Prostate gland (tissue), 2 donors: ENCODE measurements around the gene TEX44. TPM values are rescaled to one million over a fixed set of nuclear protein-coding genes. Genes with fewer than 3 reads are reported as not detected.

Source experiments
- DNase-seq: peaks from one replicate; pipeline ENCODE4 v3.0.0-alpha.2; 2019; ENCODE audit warnings: low spot score
- H3K27ac ChIP-seq, 2 donors: fragments of 200-600 bp; sonication (generic); 2 replicates each; pipeline ENCODE4 v1.5.1; 2017 to 2019
- H3K27me3 ChIP-seq: fragments of 200-600 bp; sonication (generic); replicated peaks from 2 replicates; pipeline ENCODE4 v1.5.1; 2019; ENCODE audit not compliant: insufficient read depth
- H3K36me3 ChIP-seq, 2 donors: fragments of 200-600 bp; sonication (generic); 1 replicate in 1 of 2; 2 replicates in 1 of 2; pipeline versions ENCODE4 v1.5.1 to v1.8.1; 2017 to 2019
- H3K4me1 ChIP-seq: fragments of 200-600 bp; sonication (generic); replicated peaks from 2 replicates; pipeline ENCODE4 v1.5.1; 2019
- H3K4me3 ChIP-seq, 2 donors: fragments of 200-600 bp; sonication (generic); 2 replicates each; pipeline ENCODE4 v1.5.1; 2017 to 2019
- H3K9me3 ChIP-seq: fragments of 200-600 bp; sonication (generic); 2 replicates; pipeline ENCODE4 v1.5.1; 2017
- CTCF ChIP-seq, 4 experiments: fragments of 200-600 bp in 2 of 4; fragments of 450-650 bp in 2 of 4; sonication (generic) in 2 of 4; IDR thresholded peaks; 1 replicate in 3 of 4; 2 replicates in 1 of 4; pipeline ENCODE4 v1.5.1; 2016 to 2019; ENCODE audit warnings: antibody characterized with exemption in 4 of 4, mild to moderate bottlenecking in 2 of 4, moderate library complexity in 2 of 4
- POLR2A ChIP-seq: fragments of 450-650 bp; IDR thresholded peaks from one replicate; pipeline ENCODE4 v1.6.1; 2016; ENCODE audit warnings: antibody characterized with exemption, mild to moderate bottlenecking
- POLR2AphosphoS5 ChIP-seq: sonication (generic); formaldehyde crosslinking; IDR thresholded peaks from one replicate; pipeline ENCODE4 v1.6.1; 2017; ENCODE audit warnings: antibody characterized with exemption
- WGBS: methylation state at CpG from one replicate; pipeline ENCODE4 v1.1.5; 2018; 5-methylcytosine and 5-hydroxymethylcytosine counted together
- intact Hi-C: fragments of 100-400 bp; cut with DNase I; formaldehyde crosslinking; loops from one replicate; pipeline ENCODE4 v1.14.2; 2022
- total RNA-seq, 2 donors: library from RNA; depleted of rRNA; stranded (reverse); fragments of >200 nt; gene quantifications; one replicate each; pipeline ENCODE4 v1.1.0, GENCODE V29; 2016

The TEX44 gene
- 10 to 100 TPM in 1 of 2 donors, not detected in 1; 10.6 TPM for total RNA-seq

- no peaks in the 10 kb centered on the region for H3K27me3 ChIP-seq
- no peak for TF ChIP-seq CTCF (IDR thresholded peaks at IDR 0.05)
- TF ChIP-seq POLR2AphosphoS5 = no peak
- WGBS = 85% methylated on average over 6 of the region's 6 CpGs
- H3K4me3 ChIP-seq = no peak within 1 kb of the TSS
- H3K27ac ChIP-seq = no peak within 1 kb of the TSS
- no peaks in the 10 kb centered on the region for H3K9me3 ChIP-seq
- DNase-seq = no peak
- no peaks in the 10 kb centered on the region for H3K4me1 ChIP-seq
- no peaks in the 10 kb centered on the region for H3K36me3 ChIP-seq
- intact Hi-C loops = no loop called here
Observed at GRCh38 chr2:231592636-231593145, at the start of gene TEX44. Gene TEX44 (plus strand): TSS chr2:231592864. CDS start chr2:231592952, 88 bp downstream.

- WGBS = 62% methylated on average over 14 of the region's 14 CpGs
- no peak for DNase-seq
- TF ChIP-seq POLR2A (no peak), CTCF (IDR thresholded peaks at IDR 0.05) (no peak), POLR2AphosphoS5 (no peak)
- Histone ChIP-seq H3K4me1 (no peaks in the 10 kb centered on the region), H3K36me3 (no peaks in the 10 kb centered on the region), H3K4me3 (no peak overlapping the region), H3K27me3 (no peaks in the 10 kb centered on the region), H3K9me3 (no peaks in the 10 kb centered on the region), H3K27ac (no peak overlapping the region)
- intact Hi-C loops = no loop called here
Observed at GRCh38 chr2:231545105-231545902, 47.4 kb upstream of the TEX44 start.

- WGBS = 84% methylated on average over 13 of the region's 13 CpGs
- intact Hi-C loops = no loop called here
- no peak for TF ChIP-seq CTCF (IDR thresholded peaks at IDR 0.05)
- TF ChIP-seq POLR2AphosphoS5 = no peak
- TF ChIP-seq POLR2A = no peak
- Histone ChIP-seq H3K9me3 (no peaks in the 10 kb centered on the region), H3K27ac (no peak overlapping the region), H3K4me1 (no peaks in the 10 kb centered on the region), H3K27me3 (no peaks in the 10 kb centered on the region), H3K4me3 (no peak overlapping the region), H3K36me3 (no peaks in the 10 kb centered on the region)
- DNase-seq = no peak
Observed at GRCh38 chr2:231546014-231546715, 46.5 kb upstream of the TEX44 start.

GRCh38 chr2:231547315-231548110 lies 45.2 kb upstream of the TEX44 start:
- no peaks in the 10 kb centered on the region for H3K9me3 ChIP-seq
- intact Hi-C loops = no loop called here
- WGBS = 95% methylated on average over 12 of the region's 12 CpGs

More at GRCh38 chr2:231547315-231548110, 45.2 kb upstream of the TEX44 start:
- Histone ChIP-seq H3K36me3 (no peaks in the 10 kb centered on the region), H3K4me1 (no peaks in the 10 kb centered on the region), H3K27me3 (no peaks in the 10 kb centered on the region), H3K4me3 (no peak overlapping the region), H3K27ac (no peak overlapping the region)
- no peak for DNase-seq
- TF ChIP-seq POLR2A (no peak), POLR2AphosphoS5 (no peak), CTCF (IDR thresholded peaks at IDR 0.05) (no peak)
